Transverse colon (tissue), 4 donors: Measurements from ENCODE around the gene METTL24.

Experiments
- EP300 ChIP-seq: sonication (generic); formaldehyde crosslinking; IDR thresholded peaks from one replicate; pipeline ENCODE4 v1.6.1; 2017; ENCODE audit warnings: antibody characterized with exemption, low read depth
- POLR2A ChIP-seq: fragments of 450-650 bp; IDR thresholded peaks from one replicate; pipeline ENCODE4 v1.6.1; 2016; ENCODE audit warnings: antibody characterized with exemption, mild to moderate bottlenecking, moderate library complexity
- POLR2AphosphoS5 ChIP-seq, 3 donors: sonication (generic); formaldehyde crosslinking; IDR thresholded peaks; one replicate each; pipeline ENCODE4 v1.6.1; 2016; ENCODE audit warnings: antibody characterized with exemption in 3 of 3
- TF ChIP-seq, protein P1 (sequence below), 5 experiments: fragments of 200-600 bp in 3 of 5; fragments of 450-650 bp in 2 of 5; sonication (generic) in 3 of 5; IDR thresholded peaks; 1 replicate in 2 of 5; 2 replicates in 3 of 5; pipeline ENCODE4 v1.5.1; 2016 to 2017; ENCODE audit warnings: antibody characterized with exemption in 5 of 5, inconsistent platforms in 3 of 5, mild to moderate bottlenecking in 2 of 5, moderate library complexity in 1 of 5

DNA sequence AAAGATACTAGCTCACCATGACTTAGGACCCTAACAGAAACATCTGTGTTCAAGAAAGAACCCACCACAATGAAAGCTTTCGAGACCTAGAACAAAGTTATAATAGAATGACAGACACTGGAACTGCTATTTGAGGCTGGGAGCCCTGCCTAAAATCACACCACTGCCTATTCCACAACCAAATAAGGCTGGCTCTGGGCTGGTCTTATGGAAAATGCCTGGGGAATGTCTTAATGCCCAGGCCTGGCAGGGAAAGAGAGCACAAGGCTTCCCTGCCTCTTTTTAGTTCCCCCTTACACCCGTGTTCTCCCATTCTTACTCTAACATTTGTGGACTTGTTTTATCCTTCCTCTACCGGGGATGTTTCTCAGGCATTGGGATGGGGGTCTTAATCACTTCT, 5.6 kb upstream of the METTL24 start:
- TF ChIP-seq, protein P1, sequence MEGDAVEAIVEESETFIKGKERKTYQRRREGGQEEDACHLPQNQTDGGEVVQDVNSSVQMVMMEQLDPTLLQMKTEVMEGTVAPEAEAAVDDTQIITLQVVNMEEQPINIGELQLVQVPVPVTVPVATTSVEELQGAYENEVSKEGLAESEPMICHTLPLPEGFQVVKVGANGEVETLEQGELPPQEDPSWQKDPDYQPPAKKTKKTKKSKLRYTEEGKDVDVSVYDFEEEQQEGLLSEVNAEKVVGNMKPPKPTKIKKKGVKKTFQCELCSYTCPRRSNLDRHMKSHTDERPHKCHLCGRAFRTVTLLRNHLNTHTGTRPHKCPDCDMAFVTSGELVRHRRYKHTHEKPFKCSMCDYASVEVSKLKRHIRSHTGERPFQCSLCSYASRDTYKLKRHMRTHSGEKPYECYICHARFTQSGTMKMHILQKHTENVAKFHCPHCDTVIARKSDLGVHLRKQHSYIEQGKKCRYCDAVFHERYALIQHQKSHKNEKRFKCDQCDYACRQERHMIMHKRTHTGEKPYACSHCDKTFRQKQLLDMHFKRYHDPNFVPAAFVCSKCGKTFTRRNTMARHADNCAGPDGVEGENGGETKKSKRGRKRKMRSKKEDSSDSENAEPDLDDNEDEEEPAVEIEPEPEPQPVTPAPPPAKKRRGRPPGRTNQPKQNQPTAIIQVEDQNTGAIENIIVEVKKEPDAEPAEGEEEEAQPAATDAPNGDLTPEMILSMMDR (IDR thresholded peaks at IDR 0.05), result no peak
- TF ChIP-seq EP300 (no peak), POLR2A (no peak), POLR2AphosphoS5 (IDR thresholded peaks at IDR 0.05) (peak in 2 of 3 donors; percentile 11 to 13)
